ENCODE measurements around the gene OSBPL9.
A peak's percentile ranks its signal among the peaks of the same experiment; 100 is the strongest.
"Not testable (repeated sequence)": the region's sequence is repeated elsewhere in the genome, so short reads cannot be mapped to it uniquely, and the experiment has no call there.

The OSBPL9 gene

DNA sequence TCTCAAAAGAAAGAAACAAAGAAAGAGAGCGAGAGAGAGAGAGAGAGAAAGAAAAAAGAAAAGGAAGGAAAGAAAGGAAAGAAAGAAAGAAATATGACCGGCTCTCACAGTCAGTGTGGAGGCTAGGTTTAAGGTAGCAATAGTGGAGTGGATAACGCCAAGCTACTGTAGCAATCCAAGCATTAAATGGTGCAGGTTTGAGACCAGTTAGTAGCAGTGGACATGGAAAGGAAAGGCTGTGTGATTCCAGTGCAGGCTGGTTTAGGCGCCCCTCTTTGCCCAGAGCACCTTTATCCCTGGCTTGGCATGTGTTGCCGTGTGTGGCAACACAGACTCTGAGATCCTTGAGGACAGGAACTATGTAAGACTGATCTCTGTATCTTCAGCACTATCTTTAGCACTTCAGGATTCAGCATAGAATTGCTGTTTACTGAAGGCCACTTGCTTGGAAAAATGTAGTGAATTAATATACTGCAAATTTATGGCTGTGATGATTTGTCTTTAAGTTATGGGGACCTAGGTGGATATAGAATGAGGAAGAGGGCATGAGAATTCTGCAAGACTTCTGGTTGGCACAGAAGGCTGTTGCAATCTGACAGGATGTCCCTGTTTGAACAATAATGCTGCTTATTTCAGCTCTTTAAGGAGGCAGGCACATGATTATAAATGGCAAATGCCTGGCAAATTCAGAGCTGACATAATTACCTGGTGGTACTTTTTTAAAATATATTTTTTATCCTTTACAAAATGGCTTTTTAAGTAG lies 10.8 kb upstream of the OSBPL9 start:
- no peak overlapping the region for H3K4me3 ChIP-seq (ENCODE audit: low read length)
- no peak for DNase-seq (ENCODE audit: low read depth, low spot score)

DNA sequence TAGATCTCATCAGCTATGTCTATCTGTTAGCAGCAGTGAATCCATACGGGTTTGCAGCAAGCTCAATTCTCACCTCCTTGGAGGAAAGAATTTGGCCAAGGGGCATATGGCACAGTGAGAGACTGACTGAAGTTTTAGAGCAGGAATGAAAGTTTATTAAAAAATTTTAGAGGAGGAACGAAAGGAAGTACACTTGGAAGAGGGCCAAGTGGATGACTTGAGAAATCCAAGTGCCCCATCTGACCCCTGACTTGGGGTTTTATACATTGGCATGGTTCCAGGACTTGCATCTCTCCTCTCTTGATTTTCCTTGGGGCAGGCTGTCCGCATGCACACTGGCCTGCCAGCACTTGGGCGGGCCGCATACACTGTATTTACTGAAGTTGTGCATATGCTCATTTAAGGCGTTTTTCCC lies 9.2 kb upstream of the OSBPL9 start:
- no peak for DNase-seq (ENCODE audit: low read depth, low spot score)
- H3K4me3 ChIP-seq (ENCODE audit: low read length) = no peak overlapping the region

DNA sequence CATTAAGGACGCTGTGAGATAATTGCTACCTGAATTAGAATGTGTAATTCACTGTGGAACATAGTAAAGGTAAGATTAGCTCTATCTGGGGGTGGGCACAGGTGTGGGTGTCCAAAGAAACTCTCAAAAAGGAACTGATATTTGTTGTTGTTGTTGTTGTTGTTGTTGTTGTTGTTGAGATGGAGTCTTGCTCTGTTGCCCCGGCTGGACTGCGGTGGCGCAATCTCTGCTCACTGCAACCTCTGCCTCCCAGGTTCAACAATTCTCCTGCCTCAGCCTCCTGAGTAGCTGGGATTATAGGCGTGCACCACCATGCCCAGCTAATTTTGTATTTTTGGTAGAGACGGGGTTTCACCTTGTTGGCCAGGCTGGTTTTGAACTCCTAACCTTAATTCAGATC lies 6.8 kb upstream of the OSBPL9 start:
- not testable (repeated sequence) for H3K4me3 ChIP-seq (ENCODE audit: low read length); DNase-seq (ENCODE audit: low read depth, low spot score)

DNA sequence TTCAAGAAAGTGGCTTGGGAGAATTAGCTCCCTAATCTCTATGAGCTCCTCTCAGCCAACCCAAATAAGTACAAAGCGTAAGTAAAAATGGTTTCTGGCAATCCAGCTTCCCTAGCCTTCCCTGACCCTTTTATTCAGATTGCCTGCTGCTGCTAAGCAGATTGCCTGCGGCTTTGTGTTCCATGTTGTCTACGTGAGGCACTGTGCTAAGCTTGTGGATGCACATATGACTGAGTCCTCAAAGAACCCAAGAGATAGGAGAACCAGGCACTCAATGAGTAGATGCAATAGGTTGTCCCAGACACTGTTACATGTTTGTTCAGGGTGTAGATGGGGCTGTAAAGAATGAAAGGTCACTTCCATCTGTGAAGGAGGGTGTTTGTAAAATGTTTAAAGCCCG lies 6.3 kb upstream of the OSBPL9 start:
- DNase-seq (ENCODE audit: low read depth, low spot score) = no peak
- H3K4me3 ChIP-seq (ENCODE audit: low read length) = no peak overlapping the region

DNA sequence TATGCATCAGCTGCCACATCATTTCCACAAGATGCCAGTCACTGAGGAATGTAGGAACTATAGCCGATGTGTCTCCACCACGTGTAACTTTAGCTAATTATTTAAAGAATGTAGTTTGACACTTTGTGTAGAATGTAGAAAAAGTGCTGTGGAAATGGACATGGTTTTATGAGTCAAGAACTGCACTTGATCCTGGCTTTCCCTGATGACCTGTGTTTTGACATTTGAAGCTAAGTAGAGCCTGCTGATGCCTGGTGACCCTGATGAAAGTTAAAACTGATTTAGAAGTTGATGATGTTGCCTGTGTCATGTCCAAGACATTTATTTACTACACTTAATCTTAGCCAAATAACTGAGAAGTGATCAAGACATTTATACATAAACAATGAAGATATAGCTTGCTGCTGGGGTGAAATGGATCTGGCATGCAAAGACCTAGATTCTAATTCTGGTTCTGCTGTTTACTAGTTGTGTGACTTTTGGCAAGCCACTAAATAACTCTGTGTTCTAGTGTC lies 4.4 kb upstream of the OSBPL9 start:
- no peak for DNase-seq (ENCODE audit: low read depth, low spot score)
- no peak overlapping the region for H3K4me3 ChIP-seq (ENCODE audit: low read length)

DNA sequence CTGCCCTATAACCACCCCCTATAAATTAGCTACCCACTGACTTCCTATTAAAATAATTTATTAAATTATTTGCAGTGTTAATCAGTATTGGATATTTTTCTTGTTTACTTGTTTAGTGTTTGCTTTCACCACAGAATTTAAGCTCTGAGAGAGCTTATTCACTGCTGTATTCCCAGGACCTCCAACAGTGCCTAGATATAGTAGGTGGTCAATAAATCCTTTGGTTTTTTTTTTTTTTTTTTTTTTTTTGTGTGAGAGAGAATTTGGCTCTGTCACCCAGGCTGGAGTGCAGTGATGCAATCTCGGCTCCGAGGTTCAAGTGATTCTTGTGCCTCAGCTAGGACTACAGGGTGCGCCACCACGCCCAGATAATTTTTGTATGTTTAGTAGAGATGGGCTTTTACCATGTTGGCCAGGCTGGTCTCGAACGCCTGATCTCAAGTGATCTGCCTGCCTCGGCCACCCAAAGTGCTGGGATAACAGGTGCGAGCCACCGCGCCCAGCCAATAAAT lies 1.1 kb upstream of the OSBPL9 start:
- no peak for DNase-seq (ENCODE audit: low read depth, low spot score)
- H3K4me3 ChIP-seq (ENCODE audit: low read length) = no peak overlapping the region

DNA sequence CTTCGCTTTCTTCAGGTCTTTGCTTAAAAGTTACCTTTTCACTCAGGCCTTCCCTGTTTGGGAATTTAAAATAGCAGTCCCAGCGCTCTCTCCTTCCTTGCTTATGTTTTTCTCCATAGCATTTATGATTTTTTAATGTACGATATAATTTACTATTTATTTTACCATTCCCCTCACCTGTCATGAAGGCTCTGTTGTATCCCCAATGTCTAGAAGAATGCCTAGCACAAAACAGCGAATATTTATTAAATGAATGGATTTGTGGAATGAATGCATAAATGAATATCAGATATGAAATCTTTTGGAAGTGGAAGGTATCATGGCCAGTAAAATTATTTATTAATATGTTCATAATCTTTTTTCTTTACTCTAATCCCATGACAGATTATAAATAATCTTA lies 402 bp upstream of the OSBPL9 start:
- DNase-seq (ENCODE audit: low read depth, low spot score) = no peak
- H3K4me3 ChIP-seq (ENCODE audit: low read length) = peak overlapping the region; percentile 36

DNA sequence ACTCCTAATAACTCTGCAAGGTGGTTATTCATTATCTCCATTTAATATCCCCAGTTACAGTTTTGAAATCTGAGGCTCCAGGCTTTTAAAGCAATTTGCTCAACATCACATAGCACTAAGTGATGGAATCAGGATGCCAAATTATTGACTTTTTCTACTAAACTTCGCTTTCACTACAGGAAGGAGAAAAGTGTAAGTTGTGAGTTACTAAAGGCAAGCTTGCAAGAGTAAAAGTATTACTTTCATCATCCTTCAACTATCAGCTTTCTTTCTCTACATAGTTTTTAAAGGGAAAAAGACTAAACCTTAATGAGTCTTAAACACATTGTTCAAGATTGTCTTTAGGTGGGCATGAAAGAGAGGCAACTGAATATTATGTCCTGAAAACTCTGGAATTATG lies 1.8 kb downstream of the OSBPL9 start:
- H3K4me3 ChIP-seq (ENCODE audit: low read length) = no peak overlapping the region
- no peak for DNase-seq (ENCODE audit: low read depth, low spot score)

DNA sequence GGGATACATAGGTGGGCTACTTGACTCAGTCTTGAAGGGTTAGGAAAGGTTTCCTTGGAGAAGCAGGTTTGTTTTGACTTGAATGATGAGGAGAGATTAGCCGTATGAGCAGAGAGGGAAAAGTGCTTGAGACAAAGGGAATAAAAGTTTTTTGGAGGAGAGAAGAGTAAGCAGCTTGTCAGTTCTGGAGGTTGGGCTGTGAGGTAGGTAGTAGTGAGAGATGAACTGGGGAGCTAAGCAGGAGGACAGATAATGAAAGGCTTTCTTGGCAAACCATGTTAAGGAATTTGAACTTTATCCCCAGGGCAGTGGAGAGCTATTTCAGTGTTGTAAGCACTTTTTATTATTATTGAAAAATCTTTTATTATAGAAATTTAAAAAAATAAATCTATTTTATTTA lies 3.6 kb downstream of the OSBPL9 start:
- no peak for DNase-seq (ENCODE audit: low read depth, low spot score)
- no peak overlapping the region for H3K4me3 ChIP-seq (ENCODE audit: low read length)

DNA sequence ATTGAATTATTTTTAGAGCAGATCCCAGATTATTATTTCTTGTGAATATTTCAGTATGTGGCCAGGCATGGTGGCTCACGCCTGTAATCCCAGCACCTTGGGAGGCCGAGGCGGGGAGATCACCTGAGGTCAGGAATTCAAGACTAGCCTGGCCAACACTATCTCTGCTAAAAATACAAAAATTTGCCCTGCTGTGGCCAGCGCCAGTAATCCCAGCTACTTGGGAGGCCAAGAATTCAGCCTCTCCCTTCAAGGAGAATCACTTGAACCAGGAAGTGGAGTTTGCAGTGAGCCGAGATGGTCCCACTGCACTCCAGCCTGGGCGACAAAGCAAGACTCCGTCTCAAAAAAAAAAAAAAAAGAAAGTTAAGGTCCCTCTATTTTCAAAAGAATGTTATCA lies 4.3 kb downstream of the OSBPL9 start:
- H3K4me3 ChIP-seq (ENCODE audit: low read length) = no peak overlapping the region
- no peak for DNase-seq (ENCODE audit: low read depth, low spot score)

DNA sequence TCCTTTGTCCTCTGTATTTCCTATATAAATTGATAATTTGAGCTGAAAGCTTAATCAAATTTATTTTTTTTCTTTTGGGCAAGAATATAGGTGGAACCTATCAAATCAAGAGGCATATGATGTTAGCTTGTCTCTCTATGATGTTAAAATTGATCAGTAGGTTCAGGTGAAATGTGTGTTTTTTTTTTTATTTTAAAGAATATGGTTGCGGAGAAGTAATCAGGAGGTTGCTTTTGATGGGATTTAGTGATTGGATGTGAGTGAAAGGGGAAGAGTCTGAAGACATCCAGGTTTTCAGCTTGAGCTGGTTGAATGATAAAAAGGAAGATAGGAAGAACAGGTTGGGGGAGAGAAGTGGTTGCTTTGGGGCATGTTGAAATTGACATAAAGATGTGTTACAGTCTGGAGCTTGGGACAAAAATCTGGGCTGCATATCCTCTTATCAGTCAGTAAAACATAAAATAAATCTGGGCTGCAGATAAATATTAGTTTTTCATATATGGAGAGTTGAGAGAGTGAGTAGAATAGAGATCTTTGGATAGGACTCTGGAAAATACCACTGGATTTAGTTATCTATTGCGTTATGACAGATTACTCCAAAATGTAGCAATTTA lies 5.1 kb downstream of the OSBPL9 start:
- H3K4me3 ChIP-seq (ENCODE audit: low read length) = no peak overlapping the region

DNA sequence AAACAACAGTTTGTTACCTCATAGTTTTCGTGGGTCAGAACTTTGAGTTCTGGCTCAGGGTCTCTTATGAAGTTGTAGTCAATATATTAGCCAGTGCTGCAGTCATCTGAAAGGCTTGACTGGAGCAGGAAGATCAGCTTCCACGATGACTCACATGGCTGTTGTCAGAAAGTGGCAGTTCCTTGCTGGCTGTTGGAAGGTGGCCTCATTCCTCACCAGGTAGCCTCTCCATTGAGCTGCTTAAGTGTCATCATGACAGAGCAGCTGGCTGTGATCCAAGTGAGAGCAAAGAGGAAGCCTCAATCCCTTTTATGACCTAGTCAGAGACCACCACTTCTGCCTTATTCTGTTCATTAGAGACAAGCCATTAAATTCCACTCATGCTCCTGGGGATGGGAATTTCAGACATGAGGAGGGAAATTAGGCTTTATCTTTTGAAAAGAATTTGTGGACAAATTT lies 5.6 kb downstream of the OSBPL9 start:
- peak; percentile 18 for DNase-seq (ENCODE audit: low read depth, low spot score)
- no peak overlapping the region for H3K4me3 ChIP-seq (ENCODE audit: low read length)

More for the DNA sequence above, 5.1 kb downstream of the OSBPL9 start:
- no peak for DNase-seq (ENCODE audit: low read depth, low spot score)

DNA sequence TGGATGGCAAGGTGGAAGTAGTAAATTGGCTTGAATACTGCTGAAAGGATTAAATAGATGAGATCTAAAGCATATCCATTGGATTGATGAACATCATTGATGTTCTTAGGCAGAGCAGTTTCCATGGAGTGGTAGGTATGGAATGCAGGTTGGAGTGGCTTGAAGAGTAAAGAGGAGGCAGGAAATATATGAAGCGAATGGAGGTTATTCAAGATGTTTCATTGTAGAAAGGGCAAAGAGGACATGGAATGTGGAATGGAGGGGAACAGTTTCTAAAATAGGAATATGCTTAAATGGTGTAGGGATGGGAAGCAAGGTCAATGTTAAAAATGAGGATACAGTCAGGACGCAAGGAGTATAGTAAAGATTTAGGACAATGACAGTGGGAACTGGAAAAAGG lies 6.1 kb downstream of the OSBPL9 start:
- no peak for DNase-seq (ENCODE audit: low read depth, low spot score)
- H3K4me3 ChIP-seq (ENCODE audit: low read length) = no peak overlapping the region

DNA sequence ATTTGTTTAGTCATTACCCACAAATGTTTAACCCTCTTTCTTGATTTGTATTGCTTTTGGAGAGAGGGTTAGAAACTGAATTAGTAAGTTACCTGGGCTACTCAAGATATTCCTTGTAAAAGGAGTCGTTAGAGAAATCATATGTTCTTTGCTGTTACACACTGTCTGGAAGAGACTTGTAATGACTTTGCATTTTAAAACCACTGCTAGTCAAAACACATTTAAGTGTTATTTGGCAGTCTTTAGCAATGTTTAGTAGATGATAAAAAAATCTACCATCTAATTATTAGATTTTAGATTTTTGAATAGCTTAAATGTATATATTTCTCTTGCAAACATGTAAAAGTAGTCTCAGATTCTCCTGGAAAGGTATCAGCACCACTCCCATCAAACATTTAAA lies 6.6 kb downstream of the OSBPL9 start:
- H3K4me3 ChIP-seq (ENCODE audit: low read length) = no peak overlapping the region
- DNase-seq (ENCODE audit: low read depth, low spot score) = no peak

DNA sequence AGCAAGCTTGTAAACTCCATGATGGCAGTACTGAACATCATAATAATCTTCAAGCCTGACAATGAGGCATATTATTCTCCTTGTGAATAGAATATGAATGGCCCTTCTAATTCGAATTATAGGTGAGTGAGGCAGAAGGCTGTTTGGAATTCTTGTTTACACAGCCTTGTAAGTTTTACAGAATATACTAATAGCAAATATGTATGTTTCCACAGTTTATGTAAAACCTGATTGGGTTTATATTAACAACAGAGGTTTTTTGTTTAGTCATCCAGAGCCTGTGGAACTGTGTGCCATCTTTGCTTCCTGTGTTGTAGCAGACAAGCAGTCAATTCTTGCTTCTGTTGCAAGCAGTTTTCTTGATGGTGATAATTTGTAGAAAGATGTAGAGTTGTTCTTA lies 8.0 kb downstream of the OSBPL9 start:
- no peak for DNase-seq (ENCODE audit: low read depth, low spot score)
- H3K4me3 ChIP-seq (ENCODE audit: low read length) = no peak overlapping the region

DNA sequence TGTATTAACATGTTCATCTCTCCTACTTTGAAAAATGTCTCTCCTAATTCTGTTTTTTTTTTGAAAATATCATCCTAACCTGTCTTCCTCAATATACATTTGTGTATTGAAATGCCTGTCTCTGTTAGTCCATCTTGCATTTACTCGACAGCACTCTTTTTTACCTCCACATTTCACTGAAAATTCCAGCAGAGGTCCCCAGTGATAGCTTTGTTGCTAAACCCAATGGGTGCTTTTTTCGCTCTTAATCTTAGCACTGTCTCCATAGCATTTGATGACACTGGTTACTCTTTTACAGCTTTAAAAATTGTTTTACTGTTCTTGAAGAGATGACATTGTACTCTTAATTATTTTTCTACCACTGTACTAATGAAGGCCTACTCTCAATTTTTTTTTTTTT lies 10.8 kb downstream of the OSBPL9 start:
- H3K4me3 ChIP-seq (ENCODE audit: low read length) = no peak overlapping the region
- DNase-seq (ENCODE audit: low read depth, low spot score) = peak; percentile 28

DNA sequence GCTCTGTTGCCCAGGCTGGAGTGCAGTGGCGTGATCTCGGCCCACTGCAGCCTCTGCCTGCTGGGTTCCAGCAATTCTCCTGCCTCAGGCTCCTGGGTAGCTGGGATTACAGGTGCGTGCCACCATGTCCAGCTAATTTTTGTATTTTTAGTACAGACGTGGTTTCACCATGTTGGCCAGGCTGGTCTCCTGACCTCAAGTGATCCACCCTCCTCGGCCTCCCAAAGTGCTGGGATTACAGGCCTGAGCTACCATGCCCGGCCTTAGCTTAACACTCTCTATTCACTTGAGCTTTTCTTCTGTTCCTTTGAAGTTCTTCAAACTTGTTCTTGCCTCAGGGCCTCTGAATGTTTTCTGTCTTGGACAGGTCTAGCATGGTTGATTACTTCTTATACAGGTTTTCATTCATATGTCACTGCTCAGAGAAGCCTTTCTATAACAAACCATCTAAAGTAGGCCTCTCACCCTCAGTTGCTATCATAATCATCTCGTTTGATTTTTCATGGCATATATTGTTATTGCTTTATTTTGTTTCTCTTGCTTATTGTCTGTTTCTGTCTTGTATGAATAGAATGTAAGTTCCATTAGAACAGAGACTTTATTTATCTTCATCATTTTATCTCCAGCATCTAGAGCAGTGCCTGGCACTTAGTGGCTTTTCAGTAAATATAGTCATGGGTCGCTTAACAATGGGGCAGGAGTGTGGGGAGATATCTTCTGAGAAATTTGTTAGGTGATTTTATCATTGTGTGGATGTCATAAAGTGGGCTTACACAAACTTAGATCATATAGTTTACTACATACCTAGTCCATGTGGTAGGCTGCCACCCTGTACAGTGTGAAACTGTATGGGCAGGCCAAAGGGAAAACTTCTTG lies 12.1 kb downstream of the OSBPL9 start:
- no peak overlapping the region for H3K4me3 ChIP-seq (ENCODE audit: low read length)
- no peak for DNase-seq (ENCODE audit: low read depth, low spot score)

DNA sequence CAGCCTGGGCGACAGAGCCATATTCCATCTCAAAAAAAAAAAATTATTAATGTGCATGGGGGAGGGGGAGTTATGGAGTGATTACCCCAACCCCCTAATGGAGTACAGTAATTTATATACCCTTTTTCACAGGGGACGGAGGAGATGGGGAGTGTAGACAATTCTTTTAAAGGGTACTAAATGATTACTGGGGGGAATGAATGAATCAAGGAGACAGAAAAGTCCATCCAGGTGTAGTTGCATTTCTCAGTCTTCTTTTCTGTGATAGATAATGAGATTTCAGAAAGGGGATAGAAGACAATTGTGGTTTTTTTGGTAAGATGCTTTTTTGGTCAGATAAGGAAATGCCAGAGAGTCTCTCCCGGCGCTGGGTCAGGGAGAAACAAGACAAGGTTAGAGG lies 13.0 kb downstream of the OSBPL9 start:
- H3K4me3 ChIP-seq (ENCODE audit: low read length) = no peak overlapping the region
- DNase-seq (ENCODE audit: low read depth, low spot score) = no peak

DNA sequence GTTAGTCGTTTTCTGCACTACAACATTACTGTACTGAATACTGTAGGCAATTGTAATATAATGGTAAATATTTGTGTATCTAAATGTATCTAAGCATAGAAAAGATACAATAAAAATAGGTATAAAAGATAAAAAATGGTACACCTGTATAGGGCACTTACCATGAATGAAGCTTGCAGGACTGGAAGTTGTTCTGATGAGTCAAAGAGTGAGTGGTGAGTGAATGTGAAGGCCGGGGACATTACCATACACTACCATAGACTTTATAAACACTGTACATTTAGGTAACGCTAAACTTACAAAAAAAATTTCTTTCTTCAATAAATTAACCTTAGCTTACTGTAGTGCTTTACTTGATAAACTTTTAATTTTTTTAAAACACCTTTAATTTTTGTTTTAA lies 13.5 kb downstream of the OSBPL9 start:
- DNase-seq (ENCODE audit: low read depth, low spot score) = no peak

DNA sequence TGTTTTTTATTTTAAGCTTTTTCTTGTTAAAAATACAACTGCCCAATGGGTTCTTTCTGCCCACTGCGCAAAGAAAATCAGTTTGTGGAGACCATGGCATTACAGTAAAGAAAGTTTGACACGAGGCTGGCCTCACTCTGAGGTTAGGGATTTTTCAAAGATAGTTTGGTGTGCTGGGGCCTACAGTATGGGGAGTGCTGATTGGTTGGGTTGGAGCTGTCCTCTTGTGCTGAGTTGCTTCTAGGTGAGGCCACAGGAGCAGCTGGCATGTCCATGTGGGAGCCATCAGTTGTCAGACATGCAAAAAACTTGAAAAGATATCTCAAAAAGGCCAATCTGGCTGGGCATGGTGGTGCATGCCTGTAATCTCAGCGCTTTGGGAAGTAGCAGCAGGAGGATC lies 14.0 kb downstream of the OSBPL9 start:
- DNase-seq (ENCODE audit: low read depth, low spot score) = no peak
- no peak overlapping the region for H3K4me3 ChIP-seq (ENCODE audit: low read length)

More for the DNA sequence above, 13.5 kb downstream of the OSBPL9 start:
- H3K4me3 ChIP-seq (ENCODE audit: low read length) = no peak overlapping the region
